Omental fat pad (tissue), 4 donors: ENCODE measurements around the gene MCF2. TPM values are rescaled to one million over a fixed set of nuclear protein-coding genes. Genes with fewer than 3 reads are reported as not detected.

Experiments used
- ATAC-seq: fragments of 150-250 bp; one replicate; pipeline ENCODE4 v1.9.1; 2016; ENCODE audit warnings: mild to moderate bottlenecking, moderate library complexity; ENCODE audit not compliant: low FRiP score
- DNase-seq: peaks from one replicate; pipeline ENCODE4 v3.0.0-alpha.2; 2019; ENCODE audit warnings: low spot score
- total RNA-seq, 4 donors: library from RNA; depleted of rRNA; stranded (reverse); fragments of >200 nt; gene quantifications; one replicate each; pipeline ENCODE4 v1.1.0, GENCODE V29; 2016
- TF ChIP-seq, protein P1 (sequence below), 3 donors: fragments of 450-650 bp; IDR thresholded peaks; one replicate each; pipeline ENCODE4 v1.5.1; 2016 to 2017; ENCODE audit warnings: antibody characterized with exemption in 3 of 3, mild to moderate bottlenecking in 3 of 3, moderate library complexity in 2 of 3

Gene MCF2
- total RNA-seq, 4 donors from 2014 or later, result 0.28 to 0.38 TPM; not detected in 2

DNA sequence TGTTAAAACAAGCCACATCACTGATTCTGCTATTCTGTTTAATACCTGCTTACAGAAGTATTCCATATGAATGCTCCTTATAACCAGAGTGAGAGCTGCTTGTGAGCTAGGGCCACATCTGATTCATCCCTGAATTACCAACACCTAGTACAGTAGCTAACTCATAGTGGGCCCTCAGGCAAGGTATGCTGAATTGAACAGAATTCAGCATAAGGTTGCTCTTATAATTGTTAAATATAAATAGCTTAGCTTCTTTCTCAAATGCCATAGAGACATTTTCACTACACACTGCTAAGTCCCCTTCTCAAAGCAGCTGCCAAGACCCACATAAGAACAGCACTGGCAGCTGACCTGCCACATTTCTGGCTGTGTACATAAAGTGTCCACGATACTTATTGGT is 27.0 kb upstream of the MCF2 start:
- ATAC-seq (no peak), DNase-seq (no peak)

DNA sequence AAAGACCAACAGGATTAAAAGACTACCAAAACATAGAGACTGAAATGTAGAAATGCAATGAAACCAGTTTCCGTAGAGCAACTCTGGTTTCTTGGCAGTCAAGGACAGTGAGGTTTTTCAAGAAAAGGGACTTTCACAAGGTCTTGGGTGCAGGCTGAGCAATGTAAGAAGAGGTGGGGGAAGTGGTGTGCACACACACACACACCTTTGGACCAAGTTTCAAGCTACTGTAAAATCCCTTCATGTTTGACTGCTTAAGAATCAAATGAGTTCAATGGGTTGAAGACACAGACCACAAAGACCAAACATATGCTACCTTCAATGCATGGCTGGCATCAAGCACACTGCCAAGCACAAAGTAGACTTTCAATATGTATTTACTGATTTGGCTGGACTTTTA is 17.8 kb upstream of the MCF2 start:
- DNase-seq, result no peak
- ATAC-seq, result no peak
- TF ChIP-seq, protein P1, sequence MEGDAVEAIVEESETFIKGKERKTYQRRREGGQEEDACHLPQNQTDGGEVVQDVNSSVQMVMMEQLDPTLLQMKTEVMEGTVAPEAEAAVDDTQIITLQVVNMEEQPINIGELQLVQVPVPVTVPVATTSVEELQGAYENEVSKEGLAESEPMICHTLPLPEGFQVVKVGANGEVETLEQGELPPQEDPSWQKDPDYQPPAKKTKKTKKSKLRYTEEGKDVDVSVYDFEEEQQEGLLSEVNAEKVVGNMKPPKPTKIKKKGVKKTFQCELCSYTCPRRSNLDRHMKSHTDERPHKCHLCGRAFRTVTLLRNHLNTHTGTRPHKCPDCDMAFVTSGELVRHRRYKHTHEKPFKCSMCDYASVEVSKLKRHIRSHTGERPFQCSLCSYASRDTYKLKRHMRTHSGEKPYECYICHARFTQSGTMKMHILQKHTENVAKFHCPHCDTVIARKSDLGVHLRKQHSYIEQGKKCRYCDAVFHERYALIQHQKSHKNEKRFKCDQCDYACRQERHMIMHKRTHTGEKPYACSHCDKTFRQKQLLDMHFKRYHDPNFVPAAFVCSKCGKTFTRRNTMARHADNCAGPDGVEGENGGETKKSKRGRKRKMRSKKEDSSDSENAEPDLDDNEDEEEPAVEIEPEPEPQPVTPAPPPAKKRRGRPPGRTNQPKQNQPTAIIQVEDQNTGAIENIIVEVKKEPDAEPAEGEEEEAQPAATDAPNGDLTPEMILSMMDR (IDR thresholded peaks at IDR 0.05), result no peak

More for the DNA sequence above, 27.0 kb upstream of the MCF2 start:
- TF ChIP-seq, protein P1 (IDR thresholded peaks at IDR 0.05), result no peak

DNA sequence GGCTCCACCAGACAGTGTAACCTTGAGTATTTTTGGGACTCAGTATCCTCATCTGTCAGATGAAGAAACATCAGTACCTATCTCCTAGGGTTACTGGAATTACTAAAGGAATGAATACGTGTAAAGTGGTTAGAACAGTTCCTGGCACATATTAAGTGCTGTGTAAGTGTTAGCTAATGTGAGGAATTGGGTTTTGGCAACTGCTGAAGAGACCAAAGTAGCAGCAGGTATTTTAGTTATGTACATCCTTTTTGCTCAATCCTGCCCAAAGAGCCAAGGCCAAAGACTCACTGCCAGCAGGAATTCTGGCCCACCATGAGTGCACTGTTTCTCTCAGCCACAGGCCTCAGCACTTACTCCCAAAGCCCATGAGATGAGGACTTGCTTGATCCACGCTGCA is 16.7 kb upstream of the MCF2 start:
- TF ChIP-seq, protein P1 (IDR thresholded peaks at IDR 0.05), result no peak
- no peak for ATAC-seq
- DNase-seq, result no peak

DNA sequence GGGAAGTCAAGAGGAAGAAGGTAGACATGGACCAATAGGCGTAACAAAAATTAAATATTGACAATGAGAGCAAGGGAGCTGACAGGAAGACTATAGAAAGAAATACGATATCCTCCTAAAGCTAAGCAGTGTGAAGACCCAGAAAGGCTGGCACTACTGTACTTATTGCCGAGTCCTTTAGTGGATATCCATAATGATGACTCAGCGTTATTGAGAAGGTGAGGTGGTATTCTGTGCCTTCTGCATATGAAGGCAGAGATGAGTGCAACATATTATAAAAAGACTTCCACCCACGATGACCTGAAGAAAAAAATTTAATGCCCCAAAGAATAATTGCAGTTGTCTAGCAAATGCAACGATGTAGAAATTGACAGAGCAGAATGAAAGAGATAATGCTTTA is 13.0 kb upstream of the MCF2 start:
- ATAC-seq, result no peak
- TF ChIP-seq, protein P1 (IDR thresholded peaks at IDR 0.05), result no peak
- no peak for DNase-seq

DNA sequence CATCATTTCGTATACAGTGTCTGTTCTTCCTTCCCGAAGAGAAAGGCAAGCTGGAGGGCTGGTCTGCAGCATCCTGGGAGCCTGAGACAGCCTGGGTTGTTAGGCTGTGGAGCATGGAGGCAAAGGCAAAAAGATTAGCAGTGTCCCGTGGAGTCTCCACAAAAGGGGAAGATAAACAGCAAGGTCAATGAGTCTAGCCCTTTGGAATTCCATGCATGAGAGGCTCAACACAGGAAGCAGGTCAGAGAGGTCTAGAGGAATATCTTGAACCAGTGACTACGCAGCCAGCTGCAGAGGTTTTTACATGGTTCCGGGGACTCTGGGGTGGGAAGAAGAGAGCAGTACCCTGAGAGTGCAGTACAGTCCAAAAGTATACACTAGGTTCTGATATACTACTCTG is 12.2 kb upstream of the MCF2 start:
- TF ChIP-seq, protein P1 (IDR thresholded peaks at IDR 0.05), result no peak
- no peak for ATAC-seq
- no peak for DNase-seq

DNA sequence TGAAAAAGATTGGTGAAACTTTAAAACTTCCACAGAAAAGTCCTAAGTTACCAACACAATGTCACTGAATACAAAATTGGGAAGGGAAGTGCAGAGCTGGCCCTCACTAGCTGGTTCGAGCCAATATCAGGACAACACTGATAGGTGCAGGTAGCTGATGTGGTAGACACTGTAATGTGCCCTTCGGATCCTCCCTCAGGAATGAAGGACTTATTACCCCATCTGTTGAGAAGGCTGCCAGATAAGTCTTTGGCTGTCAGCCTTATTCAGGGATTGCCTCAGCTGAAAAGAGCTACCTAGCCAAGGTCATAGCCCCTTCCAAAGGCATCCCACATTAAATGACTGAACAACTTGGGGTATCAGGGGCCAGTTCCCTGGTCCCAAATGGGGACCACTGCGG is 5.3 kb downstream of the MCF2 start:
- TF ChIP-seq, protein P1 (IDR thresholded peaks at IDR 0.05), result no peak
- no peak for DNase-seq
- ATAC-seq, result no peak

DNA sequence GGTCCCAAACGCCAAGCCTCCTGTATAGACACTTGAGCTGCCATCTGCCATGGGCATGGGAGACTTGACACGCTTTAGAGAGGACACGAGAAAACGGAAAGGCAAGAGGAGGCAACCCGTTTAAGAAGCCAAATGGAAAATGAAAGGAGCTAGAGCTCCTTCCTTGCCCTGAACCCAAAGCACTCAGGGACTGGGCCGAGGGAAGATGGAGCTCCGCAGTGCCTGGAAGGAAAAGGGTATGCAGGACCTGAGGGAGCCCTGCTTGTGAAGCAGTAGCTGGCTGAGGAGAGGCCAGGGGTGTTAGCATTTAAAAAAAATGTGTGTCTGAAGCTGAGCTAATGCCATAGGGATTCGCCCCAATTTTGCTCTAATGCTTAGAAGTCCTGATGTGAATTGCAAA is 15.1 kb downstream of the MCF2 start:
- TF ChIP-seq, protein P1 (IDR thresholded peaks at IDR 0.05), result no peak
- ATAC-seq (no peak), DNase-seq (no peak)
